Measurements from ENCODE around the gene SLC26A8.

Gene SLC26A8

GRCh38 chr6:36028088-36028876 lies 3.8 kb upstream of the SLC26A8 start:
- H3K4me2 ChIP-seq (ENCODE audit: insufficient read depth, low read length) = peak overlapping the region; percentile 64
- DNase-seq (peak; percentile 52), ATAC-seq (ENCODE audit: insufficient read depth, low read depth) (peak; percentile 28)
- H3K36me3 ChIP-seq (ENCODE audit: insufficient read depth, low read length) = peaks cover 5% of the 10 kb centered on the region; the same call in 1 of the 2 replicates
- peak overlapping the region; percentile 89 to 99 for H3K4me3 ChIP-seq (ENCODE audit: low read depth in 1 of 2, low read length in 2 of 2)
- H3K4me1 ChIP-seq (ENCODE audit: insufficient read depth, low read length) = peaks cover 31% of the 10 kb centered on the region
- no peaks in the 10 kb centered on the region for H3K9me3 ChIP-seq (ENCODE audit: insufficient read depth, low read length, severe bottlenecking)
- peak overlapping the region; percentile 87 for H3K9ac ChIP-seq (ENCODE audit: low read depth, low read length)
- H3K79me2 ChIP-seq (ENCODE audit: insufficient read depth, low read length) = peaks cover 57% of the 10 kb centered on the region
- TF ChIP-seq CTCF (IDR thresholded peaks at IDR 0.05; ENCODE audit: borderline replicate concordance, extremely low read depth, low read length, poor library complexity, severe bottlenecking) = no peak
- TF ChIP-seq EZH2 (IDR thresholded peaks at IDR 0.05; ENCODE audit: borderline replicate concordance, low read depth, low read length, severe bottlenecking) = no peak
- peaks cover 24% of the 10 kb centered on the region; the same call in 1 of the 2 replicates for H4K20me1 ChIP-seq (ENCODE audit: insufficient read depth, low read length)
- peak overlapping the region; percentile 87 for H2AFZ ChIP-seq (ENCODE audit: low read depth, low read length)
- peak overlapping the region; percentile 91 for H3K27ac ChIP-seq (ENCODE audit: low read length)
- H3K27me3 ChIP-seq (ENCODE audit: insufficient read depth, low read length, poor library complexity) = no peaks in the 10 kb centered on the region

- Histone ChIP-seq H3K79me2 (ENCODE audit: insufficient read depth, low read length) (peaks cover 50% of the 10 kb centered on the region), H3K4me2 (ENCODE audit: insufficient read depth, low read length) (peak within 1 kb of the TSS; percentile 64), H3K9me3 (ENCODE audit: insufficient read depth, low read length, severe bottlenecking) (no peaks in the 10 kb centered on the region), H4K20me1 (ENCODE audit: insufficient read depth, low read length) (peaks cover 22% of the 10 kb centered on the region; the same call in 1 of the 2 replicates), H2AFZ (ENCODE audit: low read depth, low read length) (peak within 1 kb of the TSS; percentile 87), H3K36me3 (ENCODE audit: insufficient read depth, low read length) (peaks cover 5% of the 10 kb centered on the region; the same call in 1 of the 2 replicates), H3K9ac (ENCODE audit: low read depth, low read length) (peak within 1 kb of the TSS; percentile 87), H3K4me1 (ENCODE audit: insufficient read depth, low read length) (peaks cover 31% of the 10 kb centered on the region), H3K27me3 (ENCODE audit: insufficient read depth, low read length, poor library complexity) (no peaks in the 10 kb centered on the region), H3K4me3 (ENCODE audit: low read depth in 1 of 2, low read length in 2 of 2) (peak within 1 kb of the TSS; percentile 89 to 99), H3K27ac (ENCODE audit: low read length) (peak within 1 kb of the TSS; percentile 91)
- DNase-seq (peak; percentile 99), ATAC-seq (ENCODE audit: insufficient read depth, low read depth) (peak; percentile 86)
- peak; percentile 93 for TF ChIP-seq CTCF (IDR thresholded peaks at IDR 0.05; ENCODE audit: borderline replicate concordance, extremely low read depth, low read length, poor library complexity, severe bottlenecking)
- TF ChIP-seq EZH2 (IDR thresholded peaks at IDR 0.05; ENCODE audit: borderline replicate concordance, low read depth, low read length, severe bottlenecking) = no peak
Observed at GRCh38 chr6:36027501-36028087, 3.2 kb upstream of the SLC26A8 start, which contains the start of gene MAPK14. TSS of gene MAPK14 (plus strand) at chr6:36027808. CDS start at chr6:36028158, 350 bp downstream.

DNA sequence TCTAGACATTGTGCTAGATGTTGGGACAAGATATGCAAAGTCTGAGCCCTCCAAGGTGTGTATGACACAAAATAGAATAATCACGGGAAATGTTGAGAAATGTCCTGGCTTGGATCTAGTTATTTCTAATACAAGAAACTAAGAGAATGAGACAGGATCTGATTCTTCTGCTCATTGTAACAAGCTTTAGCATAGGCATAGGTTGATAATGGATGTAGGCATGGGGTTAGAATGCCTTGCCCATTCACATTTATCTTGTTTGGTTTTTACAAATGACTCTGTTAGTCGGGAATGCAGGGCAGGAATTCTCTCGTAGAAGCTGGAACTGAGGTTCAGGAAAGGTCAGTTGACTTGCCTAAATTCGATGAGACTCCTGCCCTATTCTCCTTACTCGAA lies 1.5 kb upstream of the SLC26A8 start:
- Histone ChIP-seq H3K27me3 (ENCODE audit: insufficient read depth, low read length, poor library complexity) (no peaks in the 10 kb centered on the region), H3K36me3 (ENCODE audit: insufficient read depth, low read length) (peaks cover 5% of the 10 kb centered on the region; the same call in 1 of the 2 replicates), H2AFZ (ENCODE audit: low read depth, low read length) (peak overlapping the region; percentile 40), H3K9ac (ENCODE audit: low read depth, low read length) (no peak overlapping the region), H3K4me1 (ENCODE audit: insufficient read depth, low read length) (peaks cover 20% of the 10 kb centered on the region), H4K20me1 (ENCODE audit: insufficient read depth, low read length) (peaks cover 12% of the 10 kb centered on the region; the same call in 1 of the 2 replicates), H3K4me3 (ENCODE audit: low read depth in 1 of 2, low read length in 2 of 2) (no peak overlapping the region), H3K79me2 (ENCODE audit: insufficient read depth, low read length) (peaks cover 33% of the 10 kb centered on the region), H3K27ac (ENCODE audit: low read length) (no peak overlapping the region), H3K4me2 (ENCODE audit: insufficient read depth, low read length) (no peak overlapping the region), H3K9me3 (ENCODE audit: insufficient read depth, low read length, severe bottlenecking) (no peaks in the 10 kb centered on the region)
- DNase-seq = no peak
- TF ChIP-seq EZH2 (IDR thresholded peaks at IDR 0.05; ENCODE audit: borderline replicate concordance, low read depth, low read length, severe bottlenecking) (no peak), CTCF (IDR thresholded peaks at IDR 0.05; ENCODE audit: borderline replicate concordance, extremely low read depth, low read length, poor library complexity, severe bottlenecking) (no peak)
- ATAC-seq (ENCODE audit: insufficient read depth, low read depth) = no peak
